GM06990 (cell line): Measurements from ENCODE around the gene FCER2.

Experiments
- DNase-seq: peaks from one replicate; pipeline ENCODE4 v3.0.0-alpha.2; 2011; ENCODE audit not compliant: insufficient read length; ENCODE audit errors: extremely low read depth
- H3K27me3 ChIP-seq: replicated peaks from 2 replicates; pipeline ENCODE4 v1.6.0; 2011; ENCODE audit warnings: low read length; ENCODE audit not compliant: control insufficient read depth, insufficient read depth
- H3K36me3 ChIP-seq: 2 replicates; pipeline ENCODE4 v1.5.1; 2011; ENCODE audit warnings: low read length; ENCODE audit not compliant: control insufficient read depth, insufficient read depth
- H3K4me3 ChIP-seq: replicated peaks from 2 replicates; pipeline ENCODE4 v1.5.1; 2011; ENCODE audit warnings: low read depth, mild to moderate bottlenecking, control low read depth, low read length
- CTCF ChIP-seq: IDR thresholded peaks from 2 replicates; pipeline ENCODE4 v1.5.1; 2011; ENCODE audit warnings: low read length, control low read depth, mild to moderate bottlenecking, inconsistent platforms; ENCODE audit not compliant: insufficient read depth, poor library complexity, severe bottlenecking

The FCER2 gene

GRCh38 chr19:7669641-7670040 is 32.3 kb downstream of the FCER2 start:
- TF ChIP-seq CTCF = no peak
- H3K4me3 ChIP-seq = no peak overlapping the region
- no peaks in the 10 kb centered on the region; the same call in 1 of the 2 replicates for H3K27me3 ChIP-seq
- no peaks in the 10 kb centered on the region for H3K36me3 ChIP-seq
- no peak for DNase-seq

GRCh38 chr19:7668842-7669241 is 33.1 kb downstream of the FCER2 start, which contains the start of gene RETN:
Gene RETN, plus strand, starts transcription at chr19:7669049. Its CDS starts 278 bp downstream, at chr19:7669327.
- no peaks in the 10 kb centered on the region for H3K36me3 ChIP-seq
- no peak for TF ChIP-seq CTCF
- no peaks in the 10 kb centered on the region; the same call in 1 of the 2 replicates for H3K27me3 ChIP-seq
- H3K4me3 ChIP-seq = no peak within 1 kb of the TSS
- DNase-seq = no peak

DNA sequence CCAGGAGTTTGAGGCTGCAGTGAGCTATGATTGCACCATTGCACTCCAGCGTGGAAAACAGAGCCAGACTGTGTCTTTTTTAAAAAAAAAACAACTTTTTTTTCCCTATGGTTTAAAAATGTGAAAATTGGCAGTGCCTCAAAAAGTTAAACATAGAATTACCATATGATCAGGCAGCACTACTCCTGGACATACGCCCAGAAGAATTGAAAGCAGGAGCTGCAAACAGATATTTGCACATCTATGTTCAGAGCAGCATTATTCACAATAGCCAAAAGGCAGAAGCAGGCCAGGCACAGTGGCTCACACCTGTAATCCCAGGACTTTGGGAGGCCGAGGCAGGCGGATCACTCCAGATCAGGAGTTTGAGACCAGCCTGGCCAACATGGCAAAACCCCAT is 36.9 kb downstream of the FCER2 start:
- H3K27me3 ChIP-seq = no peaks in the 10 kb centered on the region; the same call in 1 of the 2 replicates

DNA sequence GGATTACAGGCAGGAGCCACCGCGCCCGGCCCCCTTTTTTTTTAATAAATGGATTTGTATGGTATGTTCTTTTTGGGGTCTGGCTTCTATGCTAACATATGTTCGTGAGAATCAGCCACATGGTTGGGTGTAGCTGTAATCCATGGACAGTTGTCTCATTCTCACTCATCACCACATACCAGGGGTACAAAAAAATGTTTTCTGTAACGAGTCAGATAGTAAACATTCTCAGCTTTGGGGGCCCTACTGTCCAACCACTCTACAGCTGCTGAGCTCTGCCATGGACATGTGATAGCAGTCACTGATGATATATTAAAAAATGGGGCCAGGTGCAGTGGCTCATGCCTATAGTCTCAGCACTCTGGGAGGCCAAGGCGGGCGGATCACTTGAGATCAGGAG is 38.2 kb downstream of the FCER2 start:
- TF ChIP-seq CTCF = no peak
- Histone ChIP-seq H3K4me3 (no peak overlapping the region), H3K27me3 (no peaks in the 10 kb centered on the region; the same call in 1 of the 2 replicates), H3K36me3 (no peaks in the 10 kb centered on the region)
- DNase-seq = no peak

More for the DNA sequence above, 36.9 kb downstream of the FCER2 start:
- DNase-seq = no peak
- Histone ChIP-seq H3K36me3 (no peaks in the 10 kb centered on the region), H3K4me3 (no peak overlapping the region)
- no peak for TF ChIP-seq CTCF

GRCh38 chr19:7662657-7663056 is 39.3 kb downstream of the FCER2 start:
- DNase-seq = no peak
- TF ChIP-seq CTCF = no peak
- H3K36me3 ChIP-seq = no peaks in the 10 kb centered on the region
- H3K4me3 ChIP-seq = no peak overlapping the region
- H3K27me3 ChIP-seq = no peaks in the 10 kb centered on the region; the same call in 1 of the 2 replicates

DNA sequence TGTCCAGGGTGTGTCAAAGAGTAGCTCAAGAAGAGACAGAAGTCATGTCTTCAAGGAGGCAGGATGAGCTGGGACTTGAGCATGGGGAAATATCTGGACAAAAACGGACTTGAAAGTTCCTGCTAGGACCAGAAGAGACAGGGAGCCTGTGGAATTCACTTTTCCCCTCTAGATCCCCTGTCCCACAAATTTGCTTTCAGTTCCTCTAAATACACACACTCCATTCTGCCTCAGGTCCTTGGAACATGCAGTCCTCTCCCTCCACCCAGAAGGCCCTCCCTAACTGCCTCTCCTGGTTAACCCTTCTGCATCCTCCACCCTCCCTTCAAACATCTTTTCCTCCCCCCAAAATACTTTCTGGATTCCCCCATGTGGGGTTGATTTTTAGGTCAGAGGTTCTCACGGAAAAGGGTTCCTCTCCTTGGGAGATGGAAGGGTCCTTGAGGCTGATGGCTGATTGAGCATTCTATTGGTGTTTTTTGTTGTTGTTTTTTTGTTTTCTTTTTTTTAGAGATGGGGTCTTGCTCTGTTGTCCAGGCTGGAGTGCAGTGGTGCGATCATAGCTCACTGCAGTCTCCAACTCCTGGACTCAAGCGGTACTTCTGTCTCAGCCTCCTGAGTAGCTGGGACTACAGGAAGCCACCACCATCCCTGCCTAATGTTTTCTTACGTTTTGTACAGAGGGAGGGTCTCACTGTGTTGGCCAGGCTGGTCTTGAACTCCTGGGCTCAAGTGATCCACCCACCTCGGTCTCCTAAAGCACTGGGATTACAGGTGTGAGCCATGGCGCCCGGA is 40.0 kb downstream of the FCER2 start:
- no peak for TF ChIP-seq CTCF
- no peak overlapping the region for H3K4me3 ChIP-seq
- H3K27me3 ChIP-seq = no peaks in the 10 kb centered on the region; the same call in 1 of the 2 replicates
- no peak for DNase-seq
- no peaks in the 10 kb centered on the region for H3K36me3 ChIP-seq
